Sigmoid colon (tissue), 4 donors: Measurements from ENCODE around the gene DMRT1.

Source experiments
- EP300 ChIP-seq, 4 donors: sonication (generic); formaldehyde crosslinking; IDR thresholded peaks; one replicate each; pipeline ENCODE4 v1.6.1; 2017; ENCODE audit warnings: antibody characterized with exemption in 4 of 4
- POLR2AphosphoS5 ChIP-seq, 4 donors: sonication (generic); formaldehyde crosslinking; IDR thresholded peaks; one replicate each; pipeline ENCODE4 v1.6.1; 2017; ENCODE audit warnings: antibody characterized with exemption in 4 of 4
- TF ChIP-seq, protein P1 (sequence below), 4 experiments: fragments of 450-650 bp in 3 of 4; fragments of 200-600 bp in 1 of 4; IDR thresholded peaks; one replicate each; pipeline ENCODE4 v1.5.1; 2016 to 2019; ENCODE audit warnings: antibody characterized with exemption in 4 of 4, mild to moderate bottlenecking in 3 of 4, moderate library complexity in 2 of 4

DNA sequence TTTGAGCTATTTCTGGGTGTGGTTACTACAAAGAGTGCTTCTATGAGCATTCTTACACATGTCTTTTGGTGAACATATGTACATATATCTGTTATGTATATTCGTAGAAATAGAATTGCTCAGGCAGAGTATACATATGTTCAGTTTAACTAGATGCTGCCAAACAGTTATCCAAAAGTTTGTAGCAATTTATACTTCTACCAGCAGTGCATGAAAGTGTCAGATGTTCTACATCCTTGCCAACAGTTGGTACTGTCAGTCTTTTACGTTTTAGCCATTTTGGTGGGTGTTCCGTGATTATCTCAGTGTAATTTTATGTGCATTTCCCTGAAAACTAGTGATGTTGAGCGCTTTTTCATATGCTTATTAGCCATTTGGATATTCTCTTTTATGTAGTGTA lies 172.7 kb downstream of the DMRT1 start:
- TF ChIP-seq, protein P1, sequence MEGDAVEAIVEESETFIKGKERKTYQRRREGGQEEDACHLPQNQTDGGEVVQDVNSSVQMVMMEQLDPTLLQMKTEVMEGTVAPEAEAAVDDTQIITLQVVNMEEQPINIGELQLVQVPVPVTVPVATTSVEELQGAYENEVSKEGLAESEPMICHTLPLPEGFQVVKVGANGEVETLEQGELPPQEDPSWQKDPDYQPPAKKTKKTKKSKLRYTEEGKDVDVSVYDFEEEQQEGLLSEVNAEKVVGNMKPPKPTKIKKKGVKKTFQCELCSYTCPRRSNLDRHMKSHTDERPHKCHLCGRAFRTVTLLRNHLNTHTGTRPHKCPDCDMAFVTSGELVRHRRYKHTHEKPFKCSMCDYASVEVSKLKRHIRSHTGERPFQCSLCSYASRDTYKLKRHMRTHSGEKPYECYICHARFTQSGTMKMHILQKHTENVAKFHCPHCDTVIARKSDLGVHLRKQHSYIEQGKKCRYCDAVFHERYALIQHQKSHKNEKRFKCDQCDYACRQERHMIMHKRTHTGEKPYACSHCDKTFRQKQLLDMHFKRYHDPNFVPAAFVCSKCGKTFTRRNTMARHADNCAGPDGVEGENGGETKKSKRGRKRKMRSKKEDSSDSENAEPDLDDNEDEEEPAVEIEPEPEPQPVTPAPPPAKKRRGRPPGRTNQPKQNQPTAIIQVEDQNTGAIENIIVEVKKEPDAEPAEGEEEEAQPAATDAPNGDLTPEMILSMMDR (IDR thresholded peaks at IDR 0.05): no peak
- TF ChIP-seq EP300 (IDR thresholded peaks at IDR 0.05) (no peak), POLR2AphosphoS5 (IDR thresholded peaks at IDR 0.05) (no peak)
